GM19239 (cell line): ENCODE data around the gene CFAP77.

Experiments used
- DNase-seq: peaks from one replicate; pipeline ENCODE4 v3.0.0; 2011; ENCODE audit warnings: low spot score; ENCODE audit not compliant: insufficient read length
- FAIRE-seq: peaks from 2 replicates; lab custom pipeline; 2011; peaks lifted over from hg19 to GRCh38; lab: Jason Lieb, UNC

CFAP77 gene

DNA sequence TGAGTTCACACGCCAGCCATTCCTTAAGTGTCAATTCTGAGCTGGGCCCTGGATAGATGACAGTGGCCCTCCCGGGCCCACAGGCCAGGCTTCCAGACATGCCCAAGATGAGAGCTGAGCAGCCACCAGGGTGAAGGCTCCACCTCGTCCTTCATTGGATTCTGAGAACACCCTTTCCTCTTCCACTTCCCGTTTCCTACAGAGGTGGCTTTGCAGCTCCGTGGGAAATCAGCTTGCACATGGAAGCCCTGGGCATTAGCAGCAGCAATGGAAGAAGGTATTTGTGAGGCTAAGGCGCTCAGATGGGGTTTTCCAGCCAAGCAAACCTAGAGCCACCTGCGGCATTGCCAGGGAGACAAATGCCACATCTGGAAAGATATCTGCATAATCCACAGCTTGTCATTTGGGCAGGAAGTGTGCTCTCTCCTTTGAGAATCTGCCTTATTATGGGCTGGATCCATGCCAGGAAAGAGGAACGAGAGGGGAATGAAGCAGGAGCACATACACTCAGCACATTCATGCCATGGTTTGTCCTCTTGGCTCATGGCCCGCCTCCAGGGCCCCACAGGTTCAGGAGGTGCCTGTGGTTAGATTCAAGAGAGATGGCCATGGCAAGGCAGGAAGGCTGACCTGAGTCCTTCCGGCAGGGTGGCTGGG lies 34.1 kb downstream of the CFAP77 start:
- DNase-seq = no peak
- FAIRE-seq = no peak

DNA sequence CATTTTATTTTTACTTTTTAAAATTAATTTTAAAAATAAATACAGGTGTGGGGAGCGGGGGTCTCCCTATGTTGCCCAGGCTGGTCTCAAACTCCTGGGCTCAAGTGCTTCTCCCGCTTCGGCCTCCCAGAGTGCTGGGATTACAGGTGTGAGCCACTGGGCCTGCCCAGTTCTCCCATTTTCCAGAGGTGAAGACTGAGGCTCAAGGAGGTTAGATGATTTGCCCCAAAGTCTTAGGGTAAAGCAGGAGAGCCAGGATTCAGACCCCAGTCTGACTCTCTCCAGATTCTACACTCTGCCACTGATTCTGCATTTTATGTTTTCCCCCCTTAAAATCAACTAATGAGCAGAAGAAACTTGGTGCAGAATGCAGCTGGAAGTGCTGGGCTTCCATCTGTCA lies 36.9 kb downstream of the CFAP77 start:
- FAIRE-seq = no peak

DNA sequence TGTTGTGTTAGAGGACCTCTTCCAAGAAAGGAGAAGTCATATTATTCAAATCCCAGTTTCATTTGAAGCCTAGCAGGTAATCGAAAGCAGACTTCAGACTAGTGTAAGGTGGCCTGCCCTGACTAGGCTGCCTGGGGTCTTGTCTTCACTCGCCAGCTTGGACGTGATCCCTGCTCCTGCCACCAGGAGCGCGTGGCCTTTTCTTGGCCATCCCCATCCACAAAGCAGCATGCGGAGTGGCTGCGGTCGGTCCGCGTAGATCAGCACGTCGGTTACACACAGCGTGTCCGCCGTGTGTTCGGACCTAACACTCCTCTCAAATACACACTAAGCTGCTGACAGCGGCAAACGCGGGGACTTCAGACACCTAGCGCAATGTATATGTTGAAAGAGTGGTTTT lies 37.3 kb downstream of the CFAP77 start:
- FAIRE-seq (no peak), DNase-seq (no peak)

More for the DNA sequence above, 36.9 kb downstream of the CFAP77 start:
- no peak for DNase-seq

- DNase-seq (no peak), FAIRE-seq (no peak)
Measured at GRCh38 chr9:132447902-132448301, 37.9 kb downstream of the CFAP77 start.

- no peak for DNase-seq
- FAIRE-seq = no peak
Measured at GRCh38 chr9:132451276-132451675, 41.3 kb downstream of the CFAP77 start.

DNA sequence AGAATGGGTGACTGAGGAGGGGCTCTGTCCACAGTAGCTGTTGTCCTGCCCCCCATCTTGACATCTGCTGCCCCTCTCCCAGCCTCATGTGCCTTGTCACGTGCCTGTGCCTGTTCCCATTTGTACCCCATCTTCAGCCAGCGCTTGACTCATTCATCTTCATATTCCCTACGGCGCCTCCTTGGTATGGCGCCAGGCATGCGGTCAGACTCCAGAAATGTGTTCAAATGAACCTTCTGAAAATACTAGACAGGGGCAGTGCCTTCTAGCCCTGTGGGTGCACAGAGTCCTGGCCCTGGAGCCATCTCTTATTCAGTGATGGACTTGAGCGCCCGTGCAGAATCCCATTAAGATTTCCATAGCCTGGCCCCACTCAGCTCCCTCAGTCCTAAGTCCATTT lies 46.2 kb downstream of the CFAP77 start:
- FAIRE-seq (no peak), DNase-seq (no peak)

DNA sequence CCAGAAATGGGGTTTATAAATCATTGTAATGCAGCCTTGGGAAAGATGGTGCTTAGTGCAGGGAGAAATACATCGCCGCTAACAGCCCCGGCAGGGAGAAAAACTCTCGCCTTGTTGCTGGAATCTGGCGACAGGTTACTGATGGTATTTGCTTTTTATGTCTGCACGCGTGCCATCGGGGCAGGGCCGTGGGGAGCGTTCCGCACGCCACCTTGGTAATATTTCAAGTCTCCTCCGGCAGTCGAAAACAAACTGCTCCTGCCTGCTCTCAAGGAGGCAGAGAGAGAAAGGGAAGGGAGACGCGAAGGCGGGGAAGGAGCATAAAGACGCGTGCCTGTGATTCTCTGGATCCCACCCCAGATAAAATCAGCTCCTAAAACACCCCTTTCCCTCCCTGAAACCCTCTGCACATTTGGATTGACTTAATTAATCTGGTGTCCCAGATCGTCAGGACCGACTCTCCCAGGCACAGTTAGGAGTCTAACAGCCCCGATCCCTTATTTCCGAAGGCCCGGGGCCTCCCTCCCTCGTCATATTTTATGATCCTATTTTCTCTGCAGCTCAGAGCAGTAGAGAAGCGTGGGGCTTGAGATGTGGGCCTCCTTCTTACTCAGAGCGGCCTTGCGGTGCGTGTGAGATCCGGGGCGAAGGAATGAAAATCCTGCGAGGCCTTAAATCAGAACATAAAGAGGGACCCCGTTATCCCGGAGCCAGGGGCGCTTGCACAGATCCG lies 47.7 kb downstream of the CFAP77 start:
- FAIRE-seq = no peak
- no peak for DNase-seq

GRCh38 chr9:132458432-132458831 lies 48.4 kb downstream of the CFAP77 start:
- FAIRE-seq = no peak
- DNase-seq = no peak

DNA sequence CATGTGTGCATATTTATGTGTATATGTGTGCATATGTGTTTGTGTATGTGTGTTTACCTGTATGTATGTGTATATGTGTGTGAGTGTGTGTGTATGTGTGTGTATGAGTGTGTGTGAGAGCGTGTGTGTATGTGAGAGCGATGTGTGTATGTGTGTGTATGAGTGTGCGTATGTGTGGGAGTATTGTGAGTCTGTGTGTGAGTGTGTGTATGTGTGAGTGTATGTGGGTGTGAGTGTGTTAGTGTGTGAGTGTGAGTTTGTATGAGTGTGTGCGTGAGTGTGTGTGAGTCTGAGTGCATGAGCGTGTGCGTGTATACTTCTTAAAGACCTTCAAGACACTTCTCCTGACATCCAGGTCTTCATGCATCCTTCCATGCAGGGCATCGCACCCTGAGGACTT lies 49.6 kb downstream of the CFAP77 start:
- DNase-seq (no peak), FAIRE-seq (no peak)

GRCh38 chr9:132460240-132460639 lies 50.2 kb downstream of the CFAP77 start:
- FAIRE-seq = no peak
- DNase-seq = no peak

GRCh38 chr9:132461281-132461896 lies 51.4 kb downstream of the CFAP77 start:
- DNase-seq = no peak
- FAIRE-seq = no peak

DNA sequence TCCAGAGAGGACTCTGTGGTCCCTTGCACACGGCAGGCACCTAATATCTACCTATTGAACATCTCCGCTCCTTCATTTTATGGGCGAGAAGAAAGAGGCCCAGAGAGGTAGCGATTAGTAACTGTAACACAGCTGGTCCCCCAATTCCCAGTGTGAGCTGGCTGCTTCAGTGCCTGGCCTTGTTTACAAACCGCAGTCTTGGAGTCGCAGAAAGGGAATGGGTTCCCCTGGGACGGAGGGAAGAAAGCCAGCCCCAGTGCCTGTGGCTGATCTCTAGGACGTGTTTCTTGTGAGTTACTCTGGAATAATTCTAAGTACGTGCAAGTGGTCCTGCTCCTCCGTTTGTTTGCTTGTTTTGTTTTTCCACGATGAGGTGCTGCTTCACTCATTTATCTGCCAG lies 52.0 kb downstream of the CFAP77 start:
- FAIRE-seq (no peak), DNase-seq (no peak)

DNA sequence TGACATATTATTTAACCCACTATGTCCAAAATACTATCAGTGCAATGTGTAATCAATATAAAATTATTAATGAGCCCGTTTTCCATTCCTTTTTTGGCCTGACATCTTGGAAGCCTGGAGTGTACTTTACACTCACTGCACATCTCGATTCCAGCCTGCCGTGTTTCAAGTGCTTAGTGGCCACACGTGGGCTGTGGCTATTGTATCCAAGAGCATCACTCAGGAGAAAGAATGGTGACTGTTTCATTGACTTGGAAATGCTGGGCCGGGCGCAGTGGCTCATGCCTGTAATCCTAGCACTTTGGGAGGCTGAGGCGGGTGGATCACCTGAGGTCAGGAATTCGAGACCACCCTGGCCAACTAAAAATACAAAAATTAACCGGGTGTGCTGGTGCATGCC lies 54.5 kb downstream of the CFAP77 start:
- FAIRE-seq = no peak
- DNase-seq = no peak

DNA sequence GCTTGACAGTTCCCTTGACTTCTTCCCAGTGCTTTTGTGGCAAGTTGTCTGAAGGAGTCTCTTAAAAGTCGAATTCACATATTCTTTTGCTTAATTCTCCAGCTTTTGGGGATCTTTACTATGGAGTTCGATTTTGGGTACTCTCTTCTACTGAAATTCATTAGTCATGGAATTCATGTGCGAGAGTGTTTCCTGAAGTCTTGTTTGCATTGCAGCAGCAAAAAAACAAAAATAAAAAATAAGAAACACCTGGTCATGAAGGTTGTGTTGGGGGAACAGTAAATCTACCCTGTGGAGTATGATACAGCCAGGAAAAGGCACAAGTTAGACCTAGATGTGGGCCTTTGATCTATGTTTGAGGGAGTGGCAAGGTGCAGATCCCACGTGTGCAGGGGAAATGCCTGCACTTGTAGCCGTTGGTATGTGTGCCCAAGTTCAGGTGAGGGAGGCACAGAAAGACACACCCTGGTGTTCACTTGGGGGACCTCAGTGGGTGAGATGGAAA lies 55.2 kb downstream of the CFAP77 start:
- no peak for FAIRE-seq

DNA sequence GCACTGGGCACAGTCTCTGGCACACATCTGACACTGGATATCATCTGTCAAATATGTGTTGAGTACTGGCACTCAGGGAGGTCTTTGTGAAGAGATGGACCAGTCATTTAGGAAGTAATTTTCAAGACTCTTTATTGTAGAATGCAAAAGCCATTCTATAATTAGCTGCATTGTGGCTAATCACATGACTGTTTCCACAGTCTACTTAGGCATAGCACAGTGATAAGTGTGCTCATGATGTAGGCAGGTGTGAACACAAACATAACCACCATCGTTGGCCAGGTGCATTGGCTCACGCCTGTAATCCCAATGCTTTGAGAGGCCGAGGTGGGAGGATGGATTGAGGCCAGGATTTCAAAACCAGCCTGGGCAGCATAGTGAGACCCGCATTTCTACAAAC lies 62.2 kb downstream of the CFAP77 start:
- FAIRE-seq = no peak

More for the DNA sequence above, 55.2 kb downstream of the CFAP77 start:
- DNase-seq = no peak

DNA sequence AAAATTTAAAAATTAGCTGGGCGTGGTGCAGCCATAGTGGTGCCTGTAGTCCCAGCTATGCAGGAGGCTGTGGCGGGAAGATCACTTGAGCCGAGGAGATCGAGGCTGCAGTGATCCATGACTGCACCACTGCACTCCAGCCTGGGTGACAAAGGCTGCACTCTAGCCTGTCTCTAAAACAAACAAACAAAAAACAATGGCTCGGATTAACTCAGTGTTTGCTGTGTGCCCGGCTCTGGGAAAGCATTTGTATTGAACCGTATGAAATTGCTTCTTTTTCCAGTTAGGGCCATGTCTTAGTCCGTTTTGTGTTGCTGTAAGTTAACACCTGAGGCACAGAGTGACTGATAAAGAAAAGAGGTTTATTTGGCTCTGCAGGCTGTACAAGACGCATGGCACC lies 62.6 kb downstream of the CFAP77 start:
- DNase-seq = no peak
- no peak for FAIRE-seq

More for the DNA sequence above, 62.2 kb downstream of the CFAP77 start:
- DNase-seq = no peak

DNA sequence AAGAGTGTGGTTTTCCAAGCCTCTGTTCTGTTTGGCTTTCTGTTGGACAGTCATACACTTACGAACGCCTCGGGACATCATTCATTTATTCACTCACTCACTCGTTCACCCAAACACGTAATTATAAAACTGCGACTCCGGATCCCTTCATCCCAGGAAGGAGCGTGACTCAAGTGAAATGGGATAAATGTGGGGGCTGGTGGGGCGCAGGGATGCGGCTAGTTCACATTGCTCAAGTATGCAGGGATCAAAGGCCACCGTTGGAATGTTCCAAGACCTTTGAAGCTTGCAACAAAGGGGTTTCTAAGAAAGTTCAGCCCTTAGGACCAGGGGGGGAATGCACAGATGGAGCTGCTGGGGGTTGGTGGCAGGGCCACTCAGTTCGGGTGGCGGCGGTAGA lies 64.2 kb downstream of the CFAP77 start:
- no peak for DNase-seq
- FAIRE-seq = no peak

GRCh38 chr9:132478353-132479050 lies 68.5 kb downstream of the CFAP77 start:
- FAIRE-seq = no peak

DNA sequence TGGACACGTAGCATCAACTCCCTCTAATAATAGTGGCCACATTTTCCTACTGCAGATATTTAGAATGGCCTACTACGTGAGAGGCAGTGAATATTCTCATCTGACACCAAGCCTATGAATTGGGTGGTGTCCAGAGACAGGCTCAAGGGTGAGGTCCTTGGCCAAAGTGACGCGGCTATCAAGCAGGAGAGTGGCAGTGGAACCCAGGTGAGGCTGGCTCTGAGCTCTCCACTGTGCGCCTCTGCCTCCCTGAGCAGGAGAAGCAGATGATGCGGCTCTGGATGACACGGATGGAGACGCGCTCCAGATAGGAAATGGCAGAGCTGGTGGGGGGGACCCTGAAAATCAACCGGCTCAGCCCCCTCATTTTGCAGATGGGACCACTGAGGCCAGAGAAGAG lies 69.7 kb downstream of the CFAP77 start:
- FAIRE-seq = no peak
- no peak for DNase-seq

More at GRCh38 chr9:132478353-132479050, 68.5 kb downstream of the CFAP77 start:
- no peak for DNase-seq

- FAIRE-seq (no peak), DNase-seq (no peak)
Measured at GRCh38 chr9:132481053-132481849, 71.2 kb downstream of the CFAP77 start.
